Measurements from ENCODE around the gene FGFR2.

DNA sequence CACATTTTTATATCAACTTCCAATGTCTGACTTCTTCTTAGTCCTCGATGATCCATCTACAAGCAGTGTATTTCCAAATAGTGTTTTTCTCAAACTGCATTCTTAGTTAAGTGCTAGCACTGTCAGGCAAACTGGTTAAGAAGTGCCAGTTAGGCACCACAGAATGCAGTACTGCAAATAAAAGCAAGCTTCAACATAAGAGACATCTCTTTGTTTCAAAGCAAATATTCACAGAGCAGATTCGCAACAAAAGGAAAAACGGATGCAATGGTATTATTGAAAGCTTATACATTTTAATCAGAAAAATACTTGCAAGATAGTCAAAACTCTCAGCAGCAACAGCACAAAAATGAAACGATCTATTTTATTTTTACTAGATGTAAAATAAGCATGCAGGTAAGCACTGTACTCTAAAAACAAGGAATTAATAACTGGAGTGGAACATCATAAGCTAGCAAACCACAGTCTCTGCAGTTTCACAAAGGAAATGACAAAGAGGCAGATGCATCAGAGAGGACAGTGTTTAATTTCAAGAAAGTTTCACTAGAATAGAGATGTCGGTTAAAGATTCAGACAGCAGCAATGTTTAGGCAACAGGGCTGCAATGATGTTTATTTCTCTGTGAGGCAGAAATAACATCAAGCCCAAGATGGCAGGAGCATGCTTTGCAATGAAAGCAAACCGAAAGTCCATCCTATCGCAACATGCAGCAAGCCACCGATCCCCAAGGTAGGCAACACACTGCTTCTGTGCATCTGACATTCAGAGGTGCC is 82.0 kb downstream of the FGFR2 start:
- TF ChIP-seq POLR2A (IDR thresholded peaks at IDR 0.05): no peak
- TF ChIP-seq, protein P1, sequence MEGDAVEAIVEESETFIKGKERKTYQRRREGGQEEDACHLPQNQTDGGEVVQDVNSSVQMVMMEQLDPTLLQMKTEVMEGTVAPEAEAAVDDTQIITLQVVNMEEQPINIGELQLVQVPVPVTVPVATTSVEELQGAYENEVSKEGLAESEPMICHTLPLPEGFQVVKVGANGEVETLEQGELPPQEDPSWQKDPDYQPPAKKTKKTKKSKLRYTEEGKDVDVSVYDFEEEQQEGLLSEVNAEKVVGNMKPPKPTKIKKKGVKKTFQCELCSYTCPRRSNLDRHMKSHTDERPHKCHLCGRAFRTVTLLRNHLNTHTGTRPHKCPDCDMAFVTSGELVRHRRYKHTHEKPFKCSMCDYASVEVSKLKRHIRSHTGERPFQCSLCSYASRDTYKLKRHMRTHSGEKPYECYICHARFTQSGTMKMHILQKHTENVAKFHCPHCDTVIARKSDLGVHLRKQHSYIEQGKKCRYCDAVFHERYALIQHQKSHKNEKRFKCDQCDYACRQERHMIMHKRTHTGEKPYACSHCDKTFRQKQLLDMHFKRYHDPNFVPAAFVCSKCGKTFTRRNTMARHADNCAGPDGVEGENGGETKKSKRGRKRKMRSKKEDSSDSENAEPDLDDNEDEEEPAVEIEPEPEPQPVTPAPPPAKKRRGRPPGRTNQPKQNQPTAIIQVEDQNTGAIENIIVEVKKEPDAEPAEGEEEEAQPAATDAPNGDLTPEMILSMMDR (IDR thresholded peaks at IDR 0.05): no peak

Measured in tibial nerve (tissue), 3 donors.